ENCODE measurements around the gene PRKCH.

DNA sequence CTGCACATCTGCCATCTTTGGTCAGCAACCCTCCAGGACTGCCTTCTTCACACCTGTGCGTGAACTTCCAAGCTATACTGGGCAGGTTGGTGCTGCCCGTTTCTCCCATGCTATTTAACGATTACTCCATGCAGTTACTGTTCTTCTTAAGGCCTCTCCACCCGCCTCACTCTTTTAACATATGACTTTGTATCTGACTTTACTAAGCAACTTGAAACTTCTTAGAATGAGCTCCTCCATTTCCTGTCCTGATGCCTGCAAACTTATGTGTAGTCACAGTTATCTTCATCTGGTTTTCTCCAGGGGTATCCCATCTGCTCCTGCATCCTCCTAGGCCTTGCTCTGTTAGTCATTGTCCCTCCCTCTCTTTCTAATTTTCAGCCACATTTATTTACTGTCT, 35.7 kb downstream of the PRKCH start:
- TF ChIP-seq, protein P1, sequence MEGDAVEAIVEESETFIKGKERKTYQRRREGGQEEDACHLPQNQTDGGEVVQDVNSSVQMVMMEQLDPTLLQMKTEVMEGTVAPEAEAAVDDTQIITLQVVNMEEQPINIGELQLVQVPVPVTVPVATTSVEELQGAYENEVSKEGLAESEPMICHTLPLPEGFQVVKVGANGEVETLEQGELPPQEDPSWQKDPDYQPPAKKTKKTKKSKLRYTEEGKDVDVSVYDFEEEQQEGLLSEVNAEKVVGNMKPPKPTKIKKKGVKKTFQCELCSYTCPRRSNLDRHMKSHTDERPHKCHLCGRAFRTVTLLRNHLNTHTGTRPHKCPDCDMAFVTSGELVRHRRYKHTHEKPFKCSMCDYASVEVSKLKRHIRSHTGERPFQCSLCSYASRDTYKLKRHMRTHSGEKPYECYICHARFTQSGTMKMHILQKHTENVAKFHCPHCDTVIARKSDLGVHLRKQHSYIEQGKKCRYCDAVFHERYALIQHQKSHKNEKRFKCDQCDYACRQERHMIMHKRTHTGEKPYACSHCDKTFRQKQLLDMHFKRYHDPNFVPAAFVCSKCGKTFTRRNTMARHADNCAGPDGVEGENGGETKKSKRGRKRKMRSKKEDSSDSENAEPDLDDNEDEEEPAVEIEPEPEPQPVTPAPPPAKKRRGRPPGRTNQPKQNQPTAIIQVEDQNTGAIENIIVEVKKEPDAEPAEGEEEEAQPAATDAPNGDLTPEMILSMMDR (IDR thresholded peaks at IDR 0.05; ENCODE audit: low read depth, low read length) = no peak
- no peak for TF ChIP-seq EZH2phosphoT487 (IDR thresholded peaks at IDR 0.05; ENCODE audit: low read depth)
